Motor neuron (in vitro differentiated cells): ENCODE results near the gene UTY. TPM values are rescaled to one million over a fixed set of nuclear protein-coding genes. Genes with fewer than 3 reads are reported as not detected.
A peak's percentile ranks its signal among the peaks of the same experiment; 100 is the strongest.

Experiments used
- ATAC-seq, 8 experiments: fragments of 200-7000 bp; cut with Tn5 transposase; replicated peaks in 6 of 8; 2 replicates each; pipeline ENCODE4 v1.8.0; 2021; ENCODE audit warnings: mild to moderate bottlenecking in 8 of 8, moderate library complexity in 8 of 8
- H3K27ac ChIP-seq, 2 donors: fragments of 250-450 bp; sonication (Bioruptor Pico); 2 replicates each; pipeline ENCODE4 v1.9.0; 2021; ENCODE audit warnings: antibody characterized with exemption in 2 of 2, mild to moderate bottlenecking in 2 of 2, moderate library complexity in 1 of 2
- H3K4me1 ChIP-seq, 2 donors: fragments of 250-450 bp; sonication (Bioruptor Pico); replicated peaks in 1 of 2; 2 replicates each; pipeline ENCODE4 v1.6.1; 2021; ENCODE audit warnings: antibody characterized with exemption in 2 of 2, mild to moderate bottlenecking in 2 of 2, moderate library complexity in 1 of 2
- H3K4me3 ChIP-seq, 5 donors: fragments of 250-450 bp; sonication (Bioruptor Pico); 2 replicates each; pipeline ENCODE4 v1.9.0; 2021; ENCODE audit warnings: antibody characterized with exemption in 5 of 5, mild to moderate bottlenecking in 5 of 5, moderate library complexity in 4 of 5
- WGBS, 10 experiments: fragments of 450-650 bp; shearing (Covaris generic); methylation state at CpG; one replicate each; pipeline ENCODE4 v1.0.0; 2022; 5-methylcytosine and 5-hydroxymethylcytosine counted together
- in situ Hi-C, 9 experiments: fragments of 400-800 bp; cut with MboI; loops; one replicate each; pipeline ENCODE4 v1.15.0; 2021; ENCODE audit warnings: low sequenced_read_pairs in 9 of 9, low pct_unique_long_range_greater_than_20kb in 2 of 9; ENCODE audit not compliant: unreplicated experiment in 9 of 9
- total RNA-seq, 8 experiments: library from RNA; unstranded; fragments of 300-600 nt; gene quantifications; 2 replicates each; pipeline versions ENCODE4 v1.2.3 to v1.2.4, GENCODE V29; 2022

The UTY gene
- total RNA-seq: 10 to 100 TPM in 6 of 8 experiments, not detected in 2; 12.6 to 37.3 (median 26.1) TPM

DNA sequence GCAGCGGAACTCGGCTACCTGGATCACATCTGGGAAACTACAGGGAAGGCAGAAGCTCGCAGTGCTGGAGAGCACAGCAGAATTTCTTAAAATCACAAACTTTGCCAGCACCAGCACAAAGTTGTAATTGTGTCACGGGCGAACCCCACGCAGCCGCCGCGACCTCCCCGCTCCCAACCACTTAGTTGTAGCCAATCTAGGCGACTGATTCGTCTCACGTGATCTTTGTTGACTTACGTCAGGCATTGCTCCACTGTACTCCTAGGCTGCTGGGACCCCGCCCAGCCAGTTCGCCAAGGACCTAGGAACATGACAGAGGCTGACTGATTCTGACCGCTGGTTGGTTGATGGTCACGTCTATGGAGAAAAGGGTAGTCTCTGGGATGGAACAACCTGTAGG is at the start of gene UTY:
TSS of gene UTY (minus strand) at position 206 of the 400 bp plus-strand sequence. CDS start 368 bp downstream, outside the sequence.
- Histone ChIP-seq H3K27ac (peak within 1 kb of the TSS; percentile 84 to 92), H3K4me1 (peaks cover 0 to 3% of the 10 kb centered on the region in 2 donors), H3K4me3 (peak within 1 kb of the TSS in 4 of 5 donors; percentile 53 to 82 (median 76))
- in situ Hi-C loops: no loop called here
- WGBS, 10 experiments: 0% methylated on average over 4 of the region's 18 CpGs; no CpG with 5 or more reads in 9 of the 10 experiments
- ATAC-seq: peak; percentile 91 to 99 (median 98)

- Histone ChIP-seq H3K27ac (no peak overlapping the region), H3K4me1 (no peaks in the 10 kb centered on the region), H3K4me3 (no peak overlapping the region)
- in situ Hi-C loops: no loop called here
- ATAC-seq: no peak
- WGBS, 10 experiments: 0 to 80% (median 39%) methylated on average over 1 of the region's 1 CpG; no CpG with 5 or more reads in 6 of the 10 experiments
These were observed 40.6 kb upstream of the UTY start for GRCh38 chrY:13520474-13520873.

DNA sequence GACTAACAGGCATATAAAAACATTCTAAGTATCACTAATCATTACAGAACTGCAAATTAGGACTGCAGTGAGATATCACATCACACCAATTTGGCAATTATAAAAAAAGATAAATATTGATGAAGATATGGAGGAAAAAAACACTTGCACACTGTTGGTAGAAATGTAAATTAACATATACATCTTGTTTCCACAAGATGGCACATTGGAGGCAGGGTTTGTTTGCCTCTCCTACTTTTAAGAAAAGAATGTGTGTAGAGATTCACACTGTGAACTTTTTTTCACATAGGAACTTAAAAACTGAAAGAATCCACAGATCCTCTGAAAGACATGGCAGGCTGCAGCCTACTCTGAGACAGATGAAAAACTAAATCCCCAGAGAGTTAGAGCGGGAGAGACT is 21.4 kb upstream of the UTY start:
- Histone ChIP-seq H3K4me3 (no peak overlapping the region), H3K27ac (no peak overlapping the region), H3K4me1 (no peaks in the 10 kb centered on the region)
- in situ Hi-C loops: no loop called here
- 100% methylated on average over 1 of the region's 1 CpG; no CpG with 5 or more reads in 9 of the 10 experiments for WGBS, 10 experiments
- no peak for ATAC-seq

DNA sequence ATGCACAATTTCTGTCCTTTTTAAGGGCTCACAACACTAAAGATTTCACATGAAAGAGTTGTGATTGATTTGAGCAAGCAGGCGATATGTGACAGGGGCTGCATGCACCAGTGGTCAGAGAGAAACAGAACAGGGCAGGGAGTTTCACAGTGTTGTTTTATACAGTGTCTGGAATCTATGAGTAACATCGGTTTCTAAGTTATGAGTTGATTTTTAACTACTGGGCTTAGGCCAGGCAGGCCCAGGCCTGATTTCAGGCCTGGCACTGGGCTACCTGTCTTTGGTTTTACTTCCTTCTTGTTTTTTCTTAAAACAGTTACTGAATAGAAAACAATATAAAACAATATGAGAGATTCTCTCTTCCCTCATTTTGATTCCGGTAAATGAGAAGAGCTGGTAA is 13.9 kb upstream of the UTY start:
- Histone ChIP-seq H3K4me1 (no peaks in the 10 kb centered on the region), H3K27ac (no peak overlapping the region), H3K4me3 (no peak overlapping the region)
- ATAC-seq: no peak
- 0 to 100% (median 50%) methylated on average over 1 to 2 of the region's 3 CpGs; no CpG with 5 or more reads in 5 of the 10 experiments for WGBS, 10 experiments
- in situ Hi-C loops: no loop called here

DNA sequence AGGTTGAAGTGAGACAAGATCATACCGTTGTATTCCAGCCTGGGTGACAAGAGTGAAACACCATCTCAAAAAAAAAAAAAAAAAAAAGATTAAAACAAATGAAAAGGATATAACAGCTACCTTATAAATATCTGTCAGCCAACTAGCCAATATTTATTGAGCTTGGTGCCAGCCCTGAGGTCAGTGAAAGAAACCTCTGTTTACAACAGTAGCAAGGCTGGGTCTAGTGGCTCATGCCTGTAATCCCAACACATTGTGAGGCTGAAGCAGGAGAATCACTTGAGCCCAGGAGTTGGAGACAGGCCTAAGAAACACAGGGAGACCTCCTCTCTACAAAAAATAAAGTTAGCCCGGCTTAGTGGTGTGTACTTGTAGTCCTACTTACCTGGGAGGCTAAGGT is 12.6 kb upstream of the UTY start:
- Histone ChIP-seq H3K4me3 (no peak overlapping the region), H3K4me1 (no peaks in the 10 kb centered on the region), H3K27ac (no peak overlapping the region)
- no peak for ATAC-seq
- in situ Hi-C loops: no loop called here
- WGBS, 10 experiments: 100% methylated on average over 1 of the region's 2 CpGs; no CpG with 5 or more reads in 9 of the 10 experiments

- no peaks in the 10 kb centered on the region for H3K4me1 ChIP-seq
- in situ Hi-C loops: no loop called here
- no peak overlapping the region for H3K27ac ChIP-seq
- no peak for ATAC-seq
- 40% methylated on average over 1 of the region's 1 CpG; no CpG with 5 or more reads in 9 of the 10 experiments for WGBS, 10 experiments
- no peak overlapping the region for H3K4me3 ChIP-seq
These were observed 8.9 kb upstream of the UTY start for GRCh38 chrY:13488738-13489137.

DNA sequence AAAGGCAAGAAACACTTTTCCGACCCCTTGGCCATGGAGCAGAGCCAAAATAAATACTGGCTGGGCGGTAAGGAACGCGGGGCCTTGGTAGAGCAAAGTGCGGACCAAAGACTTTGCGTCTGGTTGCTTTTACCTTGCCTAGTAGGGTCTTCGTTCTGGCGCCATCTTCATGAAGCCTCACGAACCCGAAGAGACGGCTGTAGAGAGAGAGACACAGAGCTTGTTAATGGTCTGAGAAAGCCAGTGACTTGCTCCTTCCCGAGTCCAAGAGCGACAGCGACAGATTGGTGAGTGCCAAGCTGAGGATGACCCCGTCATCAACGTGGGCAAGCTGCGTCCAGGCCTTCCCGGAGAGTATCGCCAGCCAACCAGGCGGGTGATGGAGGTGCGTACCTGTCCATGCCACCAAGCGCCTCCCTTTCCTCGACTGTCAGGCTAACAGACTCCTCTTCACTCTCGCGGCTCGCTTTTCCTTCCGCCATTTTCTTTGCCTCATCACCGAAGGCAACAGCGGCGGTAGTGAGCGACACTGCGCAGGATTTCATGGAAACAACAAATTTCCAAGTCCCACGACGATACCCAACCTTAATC is 617 bp downstream of the UTY start:
- Histone ChIP-seq H3K4me3 (peak overlapping the region in 4 of 5 donors; percentile 53 to 82 (median 76)), H3K27ac (peak overlapping the region; percentile 84 to 92), H3K4me1 (peaks cover 0 to 3% of the 10 kb centered on the region in 2 donors)
- WGBS, 10 experiments: 0% methylated on average over 1 to 2 of the region's 34 CpGs; no CpG with 5 or more reads in 8 of the 10 experiments
- in situ Hi-C loops: no loop called here
- ATAC-seq: peak; percentile 36 to 71 (median 48)

DNA sequence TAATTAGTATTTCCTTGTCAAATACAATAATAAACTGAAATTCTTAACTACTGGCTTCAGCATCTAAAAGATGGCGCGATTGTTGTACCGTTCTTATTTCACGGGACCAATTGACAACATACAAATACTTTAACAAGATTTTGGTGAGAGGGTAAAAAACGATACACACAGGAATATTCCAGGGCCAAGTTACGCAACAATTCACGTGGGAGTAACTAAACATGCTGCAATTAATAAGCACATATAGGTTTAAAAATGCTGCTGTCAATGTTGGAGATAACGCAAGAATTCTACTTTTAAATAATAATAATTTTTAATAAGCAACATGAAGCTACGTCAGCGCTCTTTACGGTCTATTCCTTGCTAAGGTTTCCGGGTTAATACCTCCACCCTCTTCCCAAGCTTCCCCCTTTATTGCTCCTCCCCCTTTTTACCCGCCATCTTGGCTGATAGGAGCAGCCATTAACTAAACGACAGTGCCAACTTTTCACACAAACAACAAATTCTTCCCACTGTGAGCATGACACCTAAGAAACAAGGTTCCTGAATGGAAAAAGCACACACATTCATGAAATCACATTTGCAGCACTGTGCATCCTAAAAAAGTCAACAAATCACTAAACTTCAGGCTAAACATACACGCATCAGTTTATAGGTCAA is 1.6 kb downstream of the UTY start:
- in situ Hi-C loops: no loop called here
- peak in 6 of 8 experiments; percentile 22 to 43 (median 30) for ATAC-seq
- 0 to 18% (median 0%) methylated on average over 1 to 9 of the region's 15 CpGs; no CpG with 5 or more reads in 5 of the 10 experiments for WGBS, 10 experiments
- peak overlapping the region in 4 of 5 donors; percentile 53 to 82 (median 76) for H3K4me3 ChIP-seq
- peak overlapping the region; percentile 84 to 92 for H3K27ac ChIP-seq
- H3K4me1 ChIP-seq: peaks cover 0 to 3% of the 10 kb centered on the region in 2 donors

GRCh38 chrY:13474997-13475396 is 4.8 kb downstream of the UTY start:
- Histone ChIP-seq H3K4me3 (no peak overlapping the region), H3K27ac (no peak overlapping the region), H3K4me1 (no peaks in the 10 kb centered on the region)
- in situ Hi-C loops: no loop called here
- WGBS, 10 experiments: 80 to 100% (median 92%) methylated on average over 1 to 2 of the region's 2 CpGs; no CpG with 5 or more reads in 7 of the 10 experiments
- no peak for ATAC-seq

DNA sequence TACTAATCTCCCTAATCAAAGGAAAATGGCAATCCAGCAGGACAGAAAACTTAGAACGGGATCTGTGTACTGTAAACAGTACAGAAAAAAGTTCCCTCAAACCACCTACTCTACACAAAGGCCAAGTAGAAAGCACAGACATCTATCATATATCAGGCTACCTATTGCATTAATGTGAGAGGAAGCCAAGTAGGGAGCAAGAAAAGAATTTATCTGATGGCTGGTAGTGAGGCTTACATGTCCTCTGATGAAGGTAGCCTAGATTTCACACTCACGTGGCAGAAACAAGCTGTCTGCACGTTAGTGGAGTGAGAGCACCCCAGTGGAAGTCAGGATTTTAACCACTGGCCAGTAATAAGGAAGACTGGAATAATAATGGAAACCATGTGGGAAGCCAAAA is 28.3 kb downstream of the UTY start:
- H3K27ac ChIP-seq: no peak overlapping the region
- no peaks in the 10 kb centered on the region for H3K4me1 ChIP-seq
- no peak overlapping the region for H3K4me3 ChIP-seq
- ATAC-seq: no peak
- WGBS, 10 experiments: 100% methylated on average over 1 of the region's 3 CpGs; no CpG with 5 or more reads in 8 of the 10 experiments
- in situ Hi-C loops: no loop called here

DNA sequence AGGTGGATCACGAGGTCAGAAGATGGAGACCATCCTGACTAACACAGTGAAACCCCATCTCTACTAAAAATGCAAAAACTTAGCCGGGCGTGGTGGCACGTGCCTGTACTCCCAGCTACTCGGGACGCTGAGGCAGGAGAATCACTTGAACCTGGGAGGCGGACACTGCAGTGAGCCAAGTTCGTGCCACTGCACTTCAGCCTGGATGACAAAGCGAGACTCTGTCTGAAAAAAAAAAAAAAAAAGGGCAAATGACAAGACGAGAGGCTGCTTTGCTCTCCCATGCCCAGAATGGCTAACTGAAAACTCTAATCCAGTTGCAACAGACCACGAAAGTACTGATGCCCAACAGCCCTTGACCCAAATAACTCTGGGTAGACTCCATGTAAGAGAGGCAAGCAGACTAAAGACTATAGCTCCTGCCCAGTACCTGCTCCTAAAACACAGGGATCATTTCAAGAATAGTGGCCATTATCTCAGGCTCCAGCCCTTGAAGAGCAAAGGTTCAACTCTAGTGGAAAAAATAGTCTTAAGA is 29.2 kb downstream of the UTY start:
- no peak overlapping the region for H3K27ac ChIP-seq
- in situ Hi-C loops: no loop called here

GRCh38 chrY:13445566-13445965 is 34.3 kb downstream of the UTY start:
- in situ Hi-C loops: no loop called here
- no peaks in the 10 kb centered on the region for H3K4me1 ChIP-seq
- WGBS, 10 experiments: 0 to 100% (median 83%) methylated on average over 1 of the region's 1 CpG; no CpG with 5 or more reads in 6 of the 10 experiments
- no peak overlapping the region for H3K27ac ChIP-seq
- no peak overlapping the region for H3K4me3 ChIP-seq
- no peak for ATAC-seq

More for the DNA sequence above, 29.2 kb downstream of the UTY start:
- Histone ChIP-seq H3K4me3 (no peak overlapping the region), H3K4me1 (no peaks in the 10 kb centered on the region)
- ATAC-seq: no peak
- WGBS, 10 experiments: 100% methylated on average over 1 of the region's 11 CpGs; no CpG with 5 or more reads in 9 of the 10 experiments

DNA sequence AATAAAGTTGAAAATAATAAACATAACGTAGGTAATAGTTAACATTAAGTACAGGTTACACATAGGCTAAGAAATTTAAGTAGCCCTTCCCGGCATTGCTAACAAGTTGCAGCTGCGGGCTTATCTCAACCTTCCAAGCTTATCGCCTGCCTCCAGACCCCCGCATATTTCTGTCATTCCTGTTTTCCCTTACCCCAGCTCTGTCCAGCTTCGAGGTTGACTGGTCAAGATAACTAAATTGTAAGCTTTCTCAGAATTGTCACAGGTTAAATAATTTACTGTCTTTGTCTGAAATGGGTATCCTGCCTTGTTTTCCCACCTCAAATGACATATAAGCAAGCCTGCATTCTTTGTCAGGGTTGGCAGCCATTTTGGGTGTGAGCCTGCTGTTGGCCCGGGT is 36.7 kb downstream of the UTY start:
- Histone ChIP-seq H3K27ac (no peak overlapping the region), H3K4me1 (no peaks in the 10 kb centered on the region), H3K4me3 (no peak overlapping the region)
- no peak for ATAC-seq
- WGBS, 10 experiments: 0 to 100% (median 71%) methylated on average over 1 to 5 of the region's 7 CpGs; no CpG with 5 or more reads in 6 of the 10 experiments
- in situ Hi-C loops: no loop called here
